GF-D8 (cell line): ENCODE data around the gene USP5.
A peak's percentile ranks its signal among the peaks of the same experiment; 100 is the strongest.
"Not testable (repeated sequence)": the region's sequence is repeated elsewhere in the genome, so short reads cannot be mapped to it uniquely, and the experiment has no call there.

Source experiments
- DNase-seq: peaks from one replicate; lab custom pipeline; 2025; lab: John Stamatoyannopoulos, UW

The USP5 gene

DNA sequence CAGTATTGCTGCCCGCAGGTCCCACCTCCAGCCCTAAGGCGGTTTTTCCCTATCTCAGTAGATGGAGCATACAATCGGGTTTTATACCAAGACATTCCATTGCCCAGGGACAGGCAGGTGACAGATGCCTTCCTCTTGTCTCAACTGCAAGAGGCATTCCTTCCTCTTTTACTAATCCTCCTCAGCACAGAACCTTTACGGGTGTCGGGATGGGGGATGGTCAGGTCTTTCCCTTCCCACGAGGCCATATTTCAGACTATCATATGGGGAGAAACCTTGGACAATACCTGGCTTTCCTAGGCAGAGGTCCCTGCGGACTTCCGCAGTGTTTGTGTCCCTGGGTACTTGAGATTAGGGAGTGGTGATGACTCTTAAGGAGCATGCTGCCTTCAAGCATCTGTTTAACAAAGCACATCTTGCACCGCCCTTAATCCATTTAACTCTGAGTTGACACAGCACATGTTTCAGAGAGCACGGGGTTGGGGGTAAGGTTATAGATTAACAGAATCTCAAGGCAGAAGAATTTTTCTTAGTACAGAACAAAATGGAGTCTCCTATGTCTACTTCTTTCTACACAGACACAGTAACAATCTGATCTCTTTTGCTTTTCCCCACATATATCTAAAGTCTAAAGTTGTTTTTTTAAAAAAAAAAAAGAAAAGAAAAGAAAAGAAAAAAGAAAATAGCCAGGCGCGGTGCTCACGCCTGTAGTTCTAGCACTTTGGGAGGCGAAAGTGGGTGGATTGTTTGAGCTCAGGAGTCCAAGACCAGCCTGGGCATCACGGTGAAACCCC, 34.5 kb downstream of the USP5 start:
- not testable (repeated sequence) for DNase-seq

DNA sequence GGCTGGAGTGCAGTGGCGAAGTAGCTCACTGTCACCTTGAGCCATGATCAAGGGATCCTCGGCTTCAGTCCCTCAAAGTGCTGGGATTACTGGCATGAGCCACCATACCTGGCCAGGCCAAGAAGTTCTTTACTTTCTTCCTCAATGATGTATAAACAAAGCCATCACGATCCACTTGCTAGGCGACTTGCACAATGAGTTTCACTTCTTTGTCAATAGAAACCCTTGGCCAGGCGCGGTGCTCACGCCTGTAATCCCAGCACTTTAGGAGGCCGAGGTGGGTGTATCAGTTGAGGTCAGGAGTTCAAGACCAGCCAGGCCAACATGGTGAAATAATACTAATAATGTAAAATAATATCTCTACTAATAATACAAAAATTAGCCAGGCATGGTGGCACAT, 35.5 kb downstream of the USP5 start:
- DNase-seq = no peak

DNA sequence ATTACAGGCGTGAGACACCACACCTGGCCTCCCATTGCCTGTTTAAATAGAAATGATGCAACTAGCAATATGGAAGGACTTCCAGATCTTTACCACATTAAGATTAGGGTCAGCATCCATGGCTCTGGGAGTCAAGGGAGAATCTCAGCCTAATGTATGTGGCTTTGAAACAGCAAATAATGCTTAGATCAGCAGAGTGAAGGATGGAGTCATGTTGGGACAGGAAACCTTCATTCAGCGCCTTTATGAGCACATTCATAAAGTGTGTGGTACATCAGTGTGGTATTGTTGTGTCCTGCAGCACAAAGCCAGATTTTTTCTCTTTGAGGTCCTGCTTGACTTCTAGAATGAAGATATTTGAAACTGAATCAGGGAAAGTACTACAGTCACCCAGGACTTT, 36.4 kb downstream of the USP5 start:
- DNase-seq = no peak

DNA sequence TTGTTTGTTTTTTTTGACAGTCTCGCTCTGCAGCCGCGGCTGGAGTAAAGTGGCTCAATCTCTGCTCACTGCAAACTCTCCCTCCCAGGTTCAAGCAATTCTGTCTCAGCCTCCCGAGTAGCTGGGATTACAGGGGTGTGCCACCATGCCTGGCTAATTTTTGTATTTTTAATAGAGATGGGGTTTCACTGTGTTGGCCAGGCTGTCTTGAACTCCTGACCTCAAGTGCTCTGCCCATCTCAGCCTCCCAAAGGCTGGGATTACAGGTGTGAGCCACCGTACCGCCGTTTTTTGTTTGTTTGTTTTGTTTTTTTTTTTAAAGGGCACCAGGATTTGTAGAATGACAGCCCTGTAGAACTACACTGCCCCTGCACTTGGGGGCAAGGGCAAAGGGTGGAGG, 36.8 kb downstream of the USP5 start:
- not testable (repeated sequence) for DNase-seq

DNA sequence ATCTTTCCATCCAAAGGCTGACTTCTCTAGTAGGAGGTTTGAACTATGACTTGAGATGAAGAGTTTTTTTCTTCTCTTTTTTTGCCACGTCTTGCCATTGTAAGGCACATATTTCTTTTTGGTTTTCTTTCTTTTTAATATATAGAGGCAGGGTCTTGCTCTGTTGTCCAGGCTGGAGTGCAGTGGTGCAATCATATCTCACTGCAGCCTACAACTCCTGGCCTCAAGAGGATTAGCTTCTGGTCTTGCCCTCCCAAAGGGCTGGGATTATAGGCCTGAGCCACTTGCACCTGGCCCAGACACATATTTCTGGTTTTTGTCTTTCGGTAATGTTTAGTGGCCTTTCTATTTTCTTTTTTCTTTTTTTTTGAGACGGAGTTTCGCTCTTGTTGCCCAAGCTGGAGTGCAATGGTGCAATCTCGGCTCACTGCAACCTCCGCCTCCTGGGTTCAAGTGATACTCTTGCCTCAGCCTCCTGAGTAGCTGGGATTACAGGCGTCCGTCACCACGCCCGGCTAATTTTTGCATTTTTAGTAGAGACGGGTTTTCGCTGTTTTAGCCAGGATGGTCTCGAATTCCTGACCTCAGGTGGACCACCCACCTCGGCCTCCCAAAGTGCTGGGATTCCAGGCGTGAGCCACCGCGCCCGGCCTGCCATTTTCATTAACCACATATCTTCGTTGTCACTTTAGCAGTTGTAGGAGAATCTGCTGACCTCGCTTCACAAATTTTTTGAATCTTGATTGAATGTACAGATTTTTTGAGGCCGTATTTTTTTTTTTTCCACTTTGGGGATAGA, 38.0 kb downstream of the USP5 start:
- DNase-seq = not testable (repeated sequence)

DNA sequence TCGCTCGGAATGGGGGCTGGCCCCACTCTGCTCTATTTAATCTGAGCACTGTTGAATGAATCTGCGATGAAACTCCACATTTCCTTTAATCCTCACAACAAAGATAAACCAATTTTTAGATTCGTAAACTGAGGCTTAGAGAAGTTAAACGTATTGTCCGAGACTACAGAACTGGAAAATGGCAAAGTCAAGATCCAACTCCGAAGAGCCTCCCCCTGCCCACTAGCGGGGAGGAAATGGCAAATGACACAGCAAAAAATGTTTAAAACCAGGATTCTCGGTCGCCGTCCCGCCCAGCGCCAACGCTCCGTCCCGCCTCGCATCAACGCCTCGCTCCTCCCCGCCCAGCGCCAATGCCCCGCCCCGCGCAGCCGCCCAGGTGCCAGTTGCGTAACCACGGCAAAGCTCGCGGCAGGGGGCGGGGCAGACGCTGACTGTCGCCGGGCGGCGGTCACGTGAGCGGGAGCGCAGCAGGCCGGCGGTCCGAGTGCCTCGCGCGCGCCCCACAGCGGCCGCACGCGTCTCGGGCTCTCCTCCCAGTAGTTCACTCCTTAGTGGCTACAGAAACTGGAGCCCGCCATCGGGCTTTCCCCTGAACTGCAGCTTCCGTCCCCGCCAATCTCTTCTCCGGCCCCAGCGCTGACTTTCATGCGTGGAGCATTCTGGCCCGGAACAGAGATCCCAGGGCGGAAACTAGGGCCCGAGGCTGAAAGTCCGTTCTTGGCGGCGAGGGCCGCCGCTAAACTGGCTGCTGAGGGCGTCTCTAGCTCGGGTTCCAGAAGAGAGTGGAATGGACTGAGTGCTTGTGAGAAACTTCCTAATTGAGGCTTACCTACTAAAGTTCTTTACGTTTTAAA, 39.1 kb downstream of the USP5 start:
- peak; percentile 90 for DNase-seq

DNA sequence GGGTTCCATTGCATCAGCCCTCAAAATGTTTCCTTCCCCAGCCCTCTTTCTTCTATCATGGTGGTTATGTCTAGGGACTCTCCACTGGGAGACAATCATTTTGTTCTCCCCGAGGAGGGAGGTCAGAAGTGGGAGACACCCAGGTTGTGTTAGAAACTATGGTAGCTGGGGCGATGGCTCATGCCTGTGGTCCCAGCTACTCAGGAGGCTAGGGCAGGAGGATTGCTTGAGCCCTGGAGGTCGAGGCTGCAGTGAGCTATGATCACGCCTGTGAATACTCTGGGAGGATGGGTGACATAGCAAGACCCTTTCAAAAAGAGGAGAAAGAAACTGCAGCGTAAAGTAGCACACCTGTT, 39.7 kb downstream of the USP5 start:
- no peak for DNase-seq

DNA sequence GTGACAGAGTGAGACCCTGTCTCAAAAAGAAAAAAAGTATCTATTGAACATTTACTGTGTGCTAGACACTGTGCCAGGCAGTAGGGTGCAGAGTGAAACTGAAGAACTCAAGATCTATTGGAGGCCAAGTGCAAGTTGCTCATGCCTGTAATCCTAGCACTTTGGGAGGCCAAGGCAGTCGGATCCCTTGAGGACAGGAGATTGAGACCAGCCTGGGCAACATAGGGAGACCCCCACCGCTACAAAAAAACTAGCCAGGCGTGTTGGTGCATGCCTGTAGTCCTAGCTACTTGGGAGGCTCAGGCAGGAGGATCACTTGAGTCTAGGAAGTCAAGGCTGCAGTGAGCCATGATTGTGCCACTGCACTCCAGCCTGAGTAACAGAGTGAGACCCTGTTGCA, 40.7 kb downstream of the USP5 start:
- DNase-seq = not testable (repeated sequence)

DNA sequence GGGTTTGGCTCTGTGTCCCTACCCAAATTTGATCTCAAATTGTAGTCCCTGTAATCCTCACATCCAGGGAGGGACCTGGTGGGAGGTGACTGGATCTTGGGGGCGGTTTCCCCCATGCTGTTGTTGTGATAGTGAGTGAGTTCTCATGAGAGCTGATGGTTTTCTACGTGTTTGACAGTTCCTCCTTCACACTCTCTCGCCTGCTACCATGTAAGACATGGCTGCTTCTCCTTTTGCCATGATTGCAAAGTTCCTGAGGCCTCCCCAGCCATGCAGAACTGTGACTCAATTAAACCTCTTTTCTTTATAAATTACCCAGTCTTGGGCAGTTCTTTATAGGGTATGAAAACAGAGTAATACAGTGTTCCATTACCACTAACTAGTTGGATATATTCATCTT, 42.4 kb downstream of the USP5 start:
- no peak for DNase-seq

DNA sequence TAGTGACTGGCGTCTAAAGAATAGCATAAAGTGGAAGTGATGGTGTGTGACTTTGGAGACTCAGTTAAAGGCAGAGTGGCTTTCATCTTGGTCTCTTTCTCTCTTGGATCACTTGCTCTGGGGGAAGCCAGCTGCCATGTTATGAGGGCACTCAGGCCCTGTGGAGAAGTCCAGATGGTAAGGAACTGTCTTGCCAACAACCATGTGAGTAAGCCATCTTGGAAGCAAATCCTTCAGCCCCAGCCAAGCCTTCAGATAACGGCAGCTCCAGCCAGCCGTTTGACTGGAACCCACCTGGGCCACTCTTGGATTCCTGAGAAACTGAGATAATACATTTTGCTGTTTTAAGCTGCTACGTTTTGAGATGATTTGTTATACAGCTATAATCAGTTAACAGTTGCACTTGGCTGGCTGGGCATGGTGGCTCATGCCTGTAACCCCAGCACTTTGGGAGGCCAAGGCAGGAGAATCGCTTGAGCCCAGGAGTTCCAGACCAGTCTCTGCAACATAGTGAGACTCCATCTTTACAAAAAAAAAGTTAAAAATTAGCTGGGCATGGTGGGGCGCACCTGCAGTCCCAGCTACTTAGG, 45.0 kb downstream of the USP5 start:
- no peak for DNase-seq

DNA sequence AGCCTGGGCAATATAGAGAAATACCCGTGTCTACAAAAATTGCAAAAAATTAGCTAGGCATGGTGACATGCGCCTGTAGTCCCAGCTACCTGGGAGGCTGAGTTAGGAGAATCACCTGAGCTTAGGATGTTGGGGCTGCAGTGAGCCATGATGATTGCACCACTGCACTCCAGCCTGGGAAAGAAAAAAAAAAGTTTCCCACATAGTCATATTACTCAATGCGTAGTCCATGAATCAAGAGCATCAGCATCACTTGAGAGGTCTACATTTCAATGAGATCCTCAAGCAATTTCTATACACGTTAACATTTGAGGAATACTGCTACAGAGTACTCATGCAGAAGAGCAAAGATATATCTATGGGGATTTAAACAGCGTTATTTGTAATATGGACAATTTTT, 47.5 kb downstream of the USP5 start:
- no peak for DNase-seq

DNA sequence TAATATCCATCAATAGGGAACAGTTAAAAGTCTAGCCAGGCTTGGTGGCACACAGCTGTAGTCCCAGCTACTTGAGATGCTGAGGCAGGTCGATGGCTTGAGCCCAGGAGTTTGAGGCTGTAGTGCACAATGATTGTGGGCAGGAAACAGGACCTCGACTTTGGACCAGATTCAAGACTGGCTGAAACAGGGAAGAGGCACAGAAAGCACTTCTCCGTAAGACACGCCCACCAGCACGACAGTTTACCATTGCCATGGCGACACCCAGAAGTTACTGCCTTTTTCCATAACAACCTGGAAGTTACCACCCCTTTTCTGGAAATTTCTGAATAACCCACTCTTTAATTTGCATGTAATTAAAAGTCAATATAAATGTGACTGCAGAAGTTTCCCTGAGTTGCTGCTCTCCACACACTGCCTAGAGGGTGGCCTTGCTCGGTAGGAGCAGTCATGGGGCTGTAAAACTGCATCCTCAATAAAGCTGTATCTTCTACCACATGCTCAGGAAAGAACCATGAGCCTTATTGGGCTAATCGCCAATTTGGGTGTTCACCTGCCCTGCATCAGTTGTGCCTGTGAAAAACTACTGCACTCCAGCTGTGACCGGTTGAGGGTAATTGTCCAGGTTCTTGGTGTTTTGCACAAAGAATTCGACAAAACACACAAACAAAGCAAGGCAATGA, 48.0 kb downstream of the USP5 start:
- peak; percentile 84 for DNase-seq

DNA sequence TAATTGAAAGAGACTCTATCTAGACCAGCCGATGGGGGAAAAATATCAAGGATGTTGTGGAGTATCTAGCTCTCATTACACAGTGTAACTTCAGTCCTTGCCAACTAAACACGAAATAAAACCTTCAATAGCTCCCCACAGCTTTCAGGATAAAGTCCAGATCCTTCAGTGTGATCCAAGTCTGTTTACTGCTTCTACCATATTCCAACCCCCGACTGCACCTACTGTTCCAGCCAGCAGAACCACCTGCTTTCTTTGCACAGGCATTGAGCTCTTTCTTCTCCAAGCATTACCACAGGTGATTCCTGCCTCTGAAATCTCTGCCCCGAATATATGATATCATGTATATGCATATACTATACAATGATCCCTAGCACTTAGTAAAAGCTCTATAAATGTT, 50.5 kb downstream of the USP5 start:
- no peak for DNase-seq

DNA sequence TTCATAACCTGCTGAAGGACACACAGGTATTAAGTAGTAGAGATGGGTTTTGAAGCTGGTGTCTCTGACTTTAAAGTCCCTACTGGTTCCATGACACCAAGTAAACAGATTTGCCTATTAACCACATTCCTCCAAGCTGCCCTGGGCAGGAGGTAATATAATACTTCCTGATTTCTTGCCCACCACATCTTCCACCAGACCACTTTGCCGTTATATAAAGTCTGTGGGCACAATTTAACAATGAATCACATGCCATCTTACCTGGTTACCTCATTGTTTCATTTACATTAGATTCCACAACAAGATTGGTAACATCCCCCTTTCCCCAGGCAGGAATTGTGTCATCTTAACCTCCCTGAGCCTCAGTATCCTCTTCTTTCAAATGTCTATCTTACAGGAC, 51.8 kb downstream of the USP5 start:
- DNase-seq = peak; percentile 78

DNA sequence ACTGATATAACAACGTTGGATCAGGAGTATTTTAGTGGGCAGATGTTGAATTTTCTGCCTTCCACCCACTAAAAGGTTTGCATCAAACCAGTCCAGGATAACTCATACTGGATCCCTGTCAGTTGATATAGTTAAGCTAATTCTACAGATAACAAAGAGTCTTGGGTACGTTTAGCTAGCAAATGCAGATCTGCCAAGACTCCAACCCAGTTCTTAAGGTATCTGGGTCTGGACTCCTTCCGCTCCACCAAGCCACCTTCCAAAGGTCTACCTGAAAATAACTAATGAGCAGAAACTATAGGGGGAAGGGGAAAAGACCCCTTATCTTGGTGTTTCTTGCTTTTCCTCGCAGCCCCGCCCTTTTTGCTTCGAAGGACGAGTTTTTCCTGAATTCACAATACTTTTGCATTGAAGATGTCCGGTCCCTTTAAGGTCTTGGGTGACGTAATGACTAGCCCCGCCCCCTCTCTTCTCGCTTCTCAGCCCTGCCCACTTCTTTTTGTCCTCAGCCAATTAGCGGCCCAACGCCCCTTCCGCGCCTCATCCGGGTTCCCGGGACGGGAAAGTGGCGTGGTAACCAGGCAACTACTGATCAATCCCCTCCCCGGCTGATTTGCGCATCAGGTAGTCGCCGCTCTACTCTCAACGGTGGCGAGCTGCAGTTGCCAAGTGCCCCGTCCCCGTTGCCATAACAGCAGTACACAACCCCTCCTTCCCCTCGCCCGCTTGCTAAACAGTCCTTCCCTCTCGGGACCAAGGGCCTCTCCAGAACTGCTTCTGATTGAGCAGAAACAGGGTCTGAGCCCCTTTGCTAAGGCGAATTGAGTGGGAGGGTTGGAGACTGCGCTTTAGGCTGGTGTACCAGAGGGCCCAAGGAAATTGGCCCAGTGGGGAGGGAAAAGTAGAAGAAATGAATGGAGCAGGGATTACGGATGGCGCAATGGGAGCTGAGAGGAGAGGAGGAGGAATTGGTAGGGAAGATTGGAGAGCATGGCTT, 52.6 kb downstream of the USP5 start, which contains the start of gene LRRC23:
LRRC23 (plus strand) TSS at position 543 of the 997 bp plus-strand sequence. CDS start 812 bp downstream, outside the sequence.
- peak; percentile 86 for DNase-seq

DNA sequence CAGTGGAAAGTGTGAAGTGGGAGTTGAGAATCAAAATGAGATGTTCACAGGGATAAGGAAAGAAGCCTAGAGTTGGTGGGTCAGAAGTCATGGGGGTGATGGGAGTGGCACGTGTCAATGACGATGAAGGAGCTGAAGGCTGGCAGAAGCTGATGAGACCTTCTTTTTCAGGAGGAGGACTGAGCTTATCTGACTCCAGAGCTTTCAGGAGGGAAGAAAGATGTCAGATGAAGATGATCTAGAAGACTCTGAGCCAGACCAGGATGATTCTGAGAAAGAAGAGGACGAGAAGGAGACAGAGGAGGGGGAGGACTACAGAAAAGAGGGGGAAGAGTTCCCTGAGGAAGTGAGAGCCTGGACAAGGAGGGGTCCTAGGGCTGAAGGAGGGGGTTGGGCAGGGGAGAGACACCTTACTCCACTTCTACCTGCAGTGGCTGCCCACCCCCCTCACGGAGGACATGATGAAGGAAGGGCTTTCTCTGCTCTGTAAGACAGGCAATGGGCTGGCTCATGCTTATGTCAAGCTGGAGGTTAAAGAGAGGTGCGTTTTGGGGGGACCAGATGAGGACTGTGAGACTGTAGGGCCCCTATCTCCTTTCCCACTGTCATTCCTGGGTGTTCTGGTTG, 53.6 kb downstream of the USP5 start:
- DNase-seq = no peak

DNA sequence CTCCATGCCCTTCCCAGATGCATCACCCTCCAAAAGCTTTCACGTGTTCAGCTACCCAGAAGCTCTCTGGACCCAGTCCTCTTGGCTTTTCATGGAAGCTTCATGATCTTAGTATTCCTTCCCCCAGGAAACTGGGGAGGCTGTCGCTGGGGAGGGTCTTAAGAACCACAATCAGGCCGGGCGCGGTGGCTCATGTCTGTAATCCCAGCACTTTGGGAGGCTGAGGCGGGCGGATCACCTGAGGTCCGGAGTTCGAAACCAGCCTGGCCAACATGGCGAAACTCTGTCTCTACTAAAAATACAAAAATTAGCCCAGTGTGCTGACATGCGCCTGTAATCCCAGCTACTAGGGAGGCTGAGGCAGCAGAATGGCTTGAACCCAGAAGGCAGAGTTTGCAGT, 56.2 kb downstream of the USP5 start:
- DNase-seq = not testable (repeated sequence)

DNA sequence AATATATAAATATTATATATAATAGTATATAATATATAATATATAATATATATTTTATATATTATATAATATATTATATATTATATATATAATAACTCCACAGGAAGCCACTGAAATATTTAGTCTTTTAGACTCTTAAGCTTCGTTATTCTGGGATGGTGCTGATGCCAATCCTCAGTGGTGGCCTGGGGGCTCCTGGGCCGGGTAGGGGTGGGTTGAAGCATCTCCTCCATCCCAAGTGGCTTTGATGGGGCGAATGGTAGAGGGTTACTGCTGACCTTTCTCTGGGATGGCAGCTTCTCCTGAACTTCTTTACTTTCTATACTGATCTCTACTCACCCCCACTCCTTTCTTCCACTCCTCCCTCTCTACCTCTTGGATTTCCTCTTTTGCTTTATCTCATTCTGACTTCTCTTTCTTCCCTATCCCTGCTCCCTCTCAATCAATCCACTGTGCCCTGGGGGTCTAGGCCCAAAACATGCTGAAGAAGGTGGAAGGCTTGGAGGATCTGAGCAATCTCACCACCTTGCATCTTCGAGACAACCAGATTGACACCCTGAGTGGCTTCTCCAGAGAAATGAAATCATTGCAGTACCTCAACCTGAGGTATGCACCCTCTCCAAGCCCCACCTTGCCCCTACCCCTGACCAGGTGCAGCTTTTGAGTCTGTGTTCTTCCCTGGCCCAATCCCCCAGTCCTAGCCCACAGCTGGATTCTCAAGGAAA, 57.6 kb downstream of the USP5 start:
- no peak for DNase-seq
